HG02970 (cell line): ENCODE measurements around the gene LYAR.
A peak's percentile ranks its signal among the peaks of the same experiment; 100 is the strongest.

Experiments
- ATAC-seq: cut with Tn5 transposase; IDR thresholded peaks from one replicate; pipeline ENCODE4 v1.9.1; 2021; ENCODE audit warnings: mild to moderate bottlenecking, moderate library complexity, moderate number of reproducible peaks; ENCODE audit not compliant: unreplicated experiment, low FRiP score

Gene LYAR, protein sequence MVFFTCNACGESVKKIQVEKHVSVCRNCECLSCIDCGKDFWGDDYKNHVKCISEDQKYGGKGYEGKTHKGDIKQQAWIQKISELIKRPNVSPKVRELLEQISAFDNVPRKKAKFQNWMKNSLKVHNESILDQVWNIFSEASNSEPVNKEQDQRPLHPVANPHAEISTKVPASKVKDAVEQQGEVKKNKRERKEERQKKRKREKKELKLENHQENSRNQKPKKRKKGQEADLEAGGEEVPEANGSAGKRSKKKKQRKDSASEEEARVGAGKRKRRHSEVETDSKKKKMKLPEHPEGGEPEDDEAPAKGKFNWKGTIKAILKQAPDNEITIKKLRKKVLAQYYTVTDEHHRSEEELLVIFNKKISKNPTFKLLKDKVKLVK

DNA sequence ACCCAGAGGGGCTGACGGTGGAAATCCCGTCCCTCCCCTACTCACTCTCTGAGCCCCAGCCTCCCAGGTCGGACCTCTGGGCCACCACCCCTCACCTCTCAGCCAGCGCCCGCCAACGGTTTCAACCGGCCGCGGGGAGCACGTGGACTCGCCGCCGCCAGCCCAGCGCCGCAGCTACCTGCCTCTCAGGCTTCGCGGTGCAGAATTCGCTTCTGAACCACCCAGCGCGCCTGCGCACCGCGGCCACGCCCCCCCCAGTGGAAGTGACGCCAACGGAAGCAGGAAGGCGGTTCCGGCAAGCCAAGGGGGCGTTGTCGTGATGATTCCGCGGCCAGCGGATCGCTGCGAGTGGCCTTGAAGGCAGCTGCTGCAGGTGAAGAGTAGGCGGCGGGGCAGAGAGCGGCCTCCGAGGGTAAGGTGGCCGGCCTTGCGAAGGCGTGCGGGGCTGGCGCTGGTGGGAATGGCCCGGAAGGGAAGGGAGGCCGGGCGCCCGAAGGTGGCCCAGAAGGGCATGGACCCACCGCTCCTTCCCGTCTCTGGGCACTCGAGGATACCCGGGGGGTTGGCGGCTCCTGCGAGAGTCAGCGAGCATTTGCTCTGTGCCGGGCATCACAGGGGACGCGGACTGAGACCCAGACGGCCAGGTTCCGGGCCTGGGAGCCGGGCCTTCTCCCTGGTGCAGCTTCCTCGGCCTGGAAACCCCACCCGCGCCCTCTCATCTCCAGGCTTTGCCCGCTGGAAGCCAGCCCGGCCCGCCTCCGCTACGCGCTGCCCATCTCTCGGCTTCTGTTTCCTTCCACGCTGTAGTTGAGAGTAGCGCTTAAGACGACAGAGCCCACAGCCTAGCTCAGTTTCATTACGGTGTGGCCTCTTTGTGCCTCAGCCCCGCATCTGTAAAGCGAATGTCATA, at the start of gene LYAR, which contains the start of gene ZBTB49:
TSS of gene LYAR (minus strand) at position 214 of the 910 bp plus-strand sequence. CDS start 6,412 bp downstream, outside the sequence.
TSS of gene ZBTB49 (plus strand) at position 311 of the 910 bp plus-strand sequence. CDS start 9,695 bp downstream, outside the sequence.
- peak; percentile 94 for ATAC-seq

GRCh38 chr4:4339504-4340085, 49.6 kb upstream of the LYAR start:
- no peak for ATAC-seq

DNA sequence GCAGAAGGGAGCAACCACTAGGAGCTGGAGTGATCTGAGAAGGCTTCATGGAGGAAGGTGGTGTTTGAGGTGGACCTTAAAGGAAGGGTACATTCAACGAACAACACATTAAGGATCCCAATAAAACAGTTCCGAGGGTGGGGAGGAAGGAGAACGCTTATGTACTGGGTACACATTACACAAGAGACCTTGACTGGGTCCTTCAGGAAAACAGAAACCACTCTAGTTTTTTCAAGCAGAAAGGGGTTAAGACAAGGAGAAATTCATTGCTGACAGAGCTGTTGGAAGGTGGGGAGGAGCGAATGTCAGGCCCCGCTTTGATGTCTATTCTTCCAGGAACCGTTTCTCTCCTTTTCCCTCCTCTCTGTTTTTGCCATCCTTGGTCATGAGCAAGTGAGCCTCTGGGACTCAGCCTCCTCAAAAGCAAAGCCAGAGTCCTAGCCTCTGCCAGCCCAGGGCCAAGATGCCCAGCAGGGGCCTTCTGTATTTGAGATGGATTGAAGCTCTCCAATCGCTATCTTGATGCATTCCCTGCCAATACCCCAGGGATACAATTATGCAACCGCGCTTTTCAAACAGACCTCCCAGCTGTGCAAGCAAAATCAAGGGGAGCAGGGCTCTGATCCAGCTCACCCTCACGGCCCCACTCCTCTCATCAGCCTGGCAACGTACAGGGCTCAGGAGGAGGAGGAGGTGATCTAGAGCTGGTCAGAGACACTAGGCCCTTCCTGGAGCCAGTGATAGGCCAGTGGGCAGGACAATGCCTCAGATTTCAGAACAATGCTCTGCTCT, 48.5 kb upstream of the LYAR start:
- no peak for ATAC-seq

DNA sequence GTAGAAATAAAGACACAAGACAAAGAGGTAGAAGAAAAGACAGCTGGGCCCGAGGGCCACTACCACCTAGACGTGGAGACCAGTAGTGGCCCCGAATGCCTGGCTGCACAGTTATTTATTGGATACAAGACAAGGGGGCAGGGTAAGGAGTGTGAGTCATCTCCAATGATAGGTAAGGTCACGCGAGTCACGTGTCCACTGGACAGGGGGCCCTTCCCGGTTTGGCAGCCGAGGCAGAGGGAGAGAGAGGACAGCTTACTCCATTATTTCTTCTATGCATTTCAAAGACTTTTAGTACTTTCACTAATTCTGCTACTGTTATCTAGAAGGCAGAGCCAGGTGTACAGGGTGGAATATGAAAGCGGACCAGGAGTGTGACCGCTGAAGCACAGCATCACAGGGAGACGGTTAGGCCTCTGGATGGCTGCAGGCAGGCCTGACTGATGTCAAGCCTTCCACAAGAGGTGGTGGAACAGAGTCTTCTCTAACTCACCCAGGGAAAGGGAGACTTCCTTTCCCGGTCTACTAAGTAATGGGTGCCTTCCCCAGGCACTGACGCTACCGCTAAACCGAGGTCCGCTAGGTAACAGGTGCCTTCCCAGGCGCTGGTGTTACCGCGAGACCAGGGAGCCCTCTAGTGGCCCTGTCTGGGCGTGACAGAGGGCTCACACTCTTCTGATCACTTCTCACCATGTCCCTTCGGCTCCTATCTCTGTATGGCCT, 45.0 kb upstream of the LYAR start:
- ATAC-seq: no peak

- no peak for ATAC-seq
Observed at GRCh38 chr4:4333265-4333706, 43.3 kb upstream of the LYAR start.

DNA sequence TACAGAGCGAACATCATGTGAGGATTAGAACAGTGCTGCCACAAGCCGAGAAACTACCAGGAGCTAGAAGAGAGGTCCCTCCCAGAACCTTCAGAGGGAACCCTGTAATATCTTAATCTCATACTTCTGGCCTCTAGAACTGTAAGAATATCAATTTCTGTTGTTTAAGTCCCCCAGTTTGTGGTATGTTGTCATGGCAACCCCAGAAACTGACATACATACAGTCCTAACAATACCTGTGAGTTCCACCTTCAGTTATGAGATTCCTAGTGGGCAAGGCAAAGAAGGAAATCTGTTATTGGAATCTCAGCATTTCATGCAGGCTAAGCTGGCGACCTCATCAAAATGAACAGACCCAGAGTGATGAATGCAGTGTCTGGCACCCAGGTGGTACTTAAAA, 42.6 kb upstream of the LYAR start:
- no peak for ATAC-seq

DNA sequence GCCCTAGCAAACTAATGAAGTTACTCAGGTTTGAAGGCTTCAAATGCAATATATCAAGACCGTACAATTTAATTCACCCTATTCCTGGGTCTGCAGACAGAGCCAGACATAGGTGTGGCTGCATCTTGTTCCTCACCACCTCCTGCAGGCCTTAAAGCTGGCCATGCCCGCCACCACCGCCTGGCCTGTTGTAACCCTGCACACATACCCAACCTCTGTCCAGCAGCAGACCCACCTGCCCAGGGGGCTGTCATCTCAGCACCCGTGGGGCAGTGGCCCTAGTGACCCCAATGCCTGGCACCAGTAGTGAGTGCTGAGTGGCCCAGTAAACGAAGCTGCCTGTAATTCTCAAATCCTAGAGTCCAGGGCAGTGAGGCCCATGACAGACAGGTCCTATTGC, 40.8 kb upstream of the LYAR start:
- ATAC-seq: no peak

GRCh38 chr4:4329496-4329895, 39.5 kb upstream of the LYAR start:
- no peak for ATAC-seq

DNA sequence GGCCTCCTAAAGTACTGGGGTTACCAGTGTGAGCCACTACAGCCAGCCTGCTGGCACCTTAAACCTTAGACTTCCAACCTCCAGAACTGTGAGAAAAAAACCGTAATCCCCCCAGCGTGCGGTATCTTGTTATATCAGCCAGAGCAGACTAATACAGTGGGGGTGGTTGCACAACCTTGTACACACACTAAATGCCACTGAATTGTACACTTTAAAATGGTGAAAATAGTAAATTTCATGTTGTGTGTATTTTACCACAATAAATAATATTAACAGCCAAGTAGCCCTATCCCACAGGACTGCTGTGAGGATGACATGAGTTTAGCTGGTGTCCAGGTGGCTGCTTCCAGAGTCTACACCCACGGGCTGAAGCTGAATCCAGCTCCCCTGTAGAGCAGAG, 38.9 kb upstream of the LYAR start:
- ATAC-seq: no peak

- no peak for ATAC-seq
Observed at GRCh38 chr4:4328206-4328605, 38.3 kb upstream of the LYAR start.

- no peak for ATAC-seq
Observed at GRCh38 chr4:4327652-4328121, 37.7 kb upstream of the LYAR start.

GRCh38 chr4:4326166-4326565, 36.2 kb upstream of the LYAR start:
- no peak for ATAC-seq

- ATAC-seq: no peak
Observed at GRCh38 chr4:4325321-4325720, 35.4 kb upstream of the LYAR start.

GRCh38 chr4:4323705-4324534, 34.0 kb upstream of the LYAR start:
- ATAC-seq: no peak

GRCh38 chr4:4321951-4322688, 32.2 kb upstream of the LYAR start:
- no peak for ATAC-seq

- ATAC-seq: no peak
Observed at GRCh38 chr4:4320951-4321714, 31.2 kb upstream of the LYAR start.

- ATAC-seq: no peak
Observed at GRCh38 chr4:4320528-4320927, 30.6 kb upstream of the LYAR start.
